ENCODE measurements around the gene DNAH17. TPM values are rescaled to one million over a fixed set of nuclear protein-coding genes. Genes with fewer than 3 reads are reported as not detected.
A peak's percentile ranks its signal among the peaks of the same experiment; 100 is the strongest.

DNAH17 gene
- total and polyA plus RNA-seq, 2 experiments from 2014 or later = 0.64 TPM; not detected in 1

DNA sequence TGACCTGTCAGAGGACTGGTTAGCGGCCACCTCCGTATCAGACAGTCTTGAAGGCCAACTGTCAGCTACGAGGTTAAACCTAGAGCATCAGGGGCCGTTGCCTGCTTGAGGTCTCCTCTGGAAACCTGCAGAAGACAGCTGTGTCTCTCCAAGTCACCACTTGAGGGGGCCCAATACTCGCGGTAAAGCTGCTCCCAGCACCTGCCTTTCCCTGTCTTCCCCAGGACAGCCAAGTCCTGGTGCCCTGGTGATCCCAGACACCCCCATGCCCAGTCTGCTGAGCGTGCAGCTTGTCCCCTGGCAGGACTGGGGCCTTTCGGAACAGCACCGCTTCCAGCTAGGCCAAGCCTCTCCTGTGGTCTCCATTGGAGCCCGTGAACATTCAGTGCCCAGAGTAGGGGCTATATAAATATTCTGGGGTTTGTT lies 80.1 kb downstream of the DNAH17 start:
- H3F3A ChIP-seq (ENCODE audit: insufficient read depth) = no peaks in the 10 kb centered on the region
- in situ Hi-C loops (cut with MboI) = no loop called here
- H3K27ac ChIP-seq = no peak overlapping the region
- no peak overlapping the region for H3K4me2 ChIP-seq (ENCODE audit: unreplicated experiment)
- H3K4me1 ChIP-seq (ENCODE audit: insufficient read depth) = no peaks in the 10 kb centered on the region
- no peak overlapping the region for H2AFZ ChIP-seq
- no peaks in the 10 kb centered on the region for H3K79me2 ChIP-seq (ENCODE audit: insufficient read depth)
- peak; percentile 86 for DNase-seq
- TF ChIP-seq EZH2 (IDR thresholded peaks at IDR 0.05; ENCODE audit: insufficient read depth, poor library complexity, severe bottlenecking) (no peak), EZH2phosphoT487 (IDR thresholded peaks at IDR 0.05; ENCODE audit: insufficient read depth, low read depth) (no peak)
- 12 to 13% methylated on average over 10 of the region's 10 CpGs for WGBS, 2 experiments (ENCODE audit: low coverage in 1 of 2, low lambda C conversion rate in 2 of 2, missing lambda C conversion rate in 2 of 2)
- H3K9me2 ChIP-seq (ENCODE audit: insufficient read depth) = no peaks in the 10 kb centered on the region
- no peaks in the 10 kb centered on the region for H3K9me3 ChIP-seq (ENCODE audit: low read depth)
- 0 out of 2 replicates have a peak, but pooled peaks cover 5% of the 10 kb centered on the region for H3K27me3 ChIP-seq (replicated peaks; ENCODE audit: insufficient read depth)
- H3K36me3 ChIP-seq (ENCODE audit: low read depth) = no peaks in the 10 kb centered on the region
- H3K9ac ChIP-seq = no peak overlapping the region
- no peaks in the 10 kb centered on the region for H4K20me1 ChIP-seq (ENCODE audit: insufficient read depth)
- no peak overlapping the region for H3K4me3 ChIP-seq

GRCh38 chr17:78496311-78496710 lies 80.9 kb downstream of the DNAH17 start:
- Histone ChIP-seq H3K4me2 (ENCODE audit: unreplicated experiment) (no peak overlapping the region), H3K9me3 (ENCODE audit: low read depth) (no peaks in the 10 kb centered on the region), H3K27me3 (replicated peaks; ENCODE audit: insufficient read depth) (0 out of 2 replicates have a peak, but pooled peaks cover 5% of the 10 kb centered on the region), H3K27ac (no peak overlapping the region), H3K4me3 (no peak overlapping the region), H3K9me2 (ENCODE audit: insufficient read depth) (no peaks in the 10 kb centered on the region), H2AFZ (no peak overlapping the region), H3F3A (ENCODE audit: insufficient read depth) (no peaks in the 10 kb centered on the region), H3K4me1 (ENCODE audit: insufficient read depth) (no peaks in the 10 kb centered on the region), H4K20me1 (ENCODE audit: insufficient read depth) (no peaks in the 10 kb centered on the region), H3K36me3 (ENCODE audit: low read depth) (no peaks in the 10 kb centered on the region), H3K9ac (no peak overlapping the region), H3K79me2 (ENCODE audit: insufficient read depth) (no peaks in the 10 kb centered on the region)
- WGBS, 2 experiments (ENCODE audit: low coverage in 1 of 2, low lambda C conversion rate in 2 of 2, missing lambda C conversion rate in 2 of 2) = 38 to 42% methylated on average over 5 to 6 of the region's 6 CpGs
- DNase-seq = no peak
- in situ Hi-C loops (cut with MboI) = no loop called here
- TF ChIP-seq EZH2 (IDR thresholded peaks at IDR 0.05; ENCODE audit: insufficient read depth, poor library complexity, severe bottlenecking) (no peak), EZH2phosphoT487 (IDR thresholded peaks at IDR 0.05; ENCODE audit: insufficient read depth, low read depth) (no peak)

GRCh38 chr17:78495634-78496033 lies 81.6 kb downstream of the DNAH17 start:
- no peak overlapping the region for H2AFZ ChIP-seq
- WGBS, 2 experiments (ENCODE audit: low coverage in 1 of 2, low lambda C conversion rate in 2 of 2, missing lambda C conversion rate in 2 of 2) = 81 to 83% methylated on average over 14 of the region's 14 CpGs
- in situ Hi-C loops (cut with MboI) = no loop called here

GRCh38 chr17:78494696-78495330 lies 82.4 kb downstream of the DNAH17 start:
- WGBS, 2 experiments (ENCODE audit: low coverage in 1 of 2, low lambda C conversion rate in 2 of 2, missing lambda C conversion rate in 2 of 2) = 81% methylated on average over 21 to 22 of the region's 22 CpGs
- no peak for DNase-seq
- no peaks in the 10 kb centered on the region for H4K20me1 ChIP-seq (ENCODE audit: insufficient read depth)
- H3K4me2 ChIP-seq (ENCODE audit: unreplicated experiment) = no peak overlapping the region
- H3K9me2 ChIP-seq (ENCODE audit: insufficient read depth) = no peaks in the 10 kb centered on the region
- H3K9ac ChIP-seq = no peak overlapping the region
- no peaks in the 10 kb centered on the region for H3F3A ChIP-seq (ENCODE audit: insufficient read depth)
- H3K4me3 ChIP-seq = no peak overlapping the region
- no peaks in the 10 kb centered on the region for H3K4me1 ChIP-seq (ENCODE audit: insufficient read depth)
- H3K9me3 ChIP-seq (ENCODE audit: low read depth) = no peaks in the 10 kb centered on the region
- TF ChIP-seq EZH2phosphoT487 (IDR thresholded peaks at IDR 0.05; ENCODE audit: insufficient read depth, low read depth) (no peak), EZH2 (IDR thresholded peaks at IDR 0.05; ENCODE audit: insufficient read depth, poor library complexity, severe bottlenecking) (no peak)
- in situ Hi-C loops (cut with MboI) = no loop called here
- no peaks in the 10 kb centered on the region for H3K79me2 ChIP-seq (ENCODE audit: insufficient read depth)
- H2AFZ ChIP-seq = no peak overlapping the region
- 0 out of 2 replicates have a peak, but pooled peaks cover 5% of the 10 kb centered on the region for H3K27me3 ChIP-seq (replicated peaks; ENCODE audit: insufficient read depth)
- H3K36me3 ChIP-seq (ENCODE audit: low read depth) = no peaks in the 10 kb centered on the region
- no peak overlapping the region for H3K27ac ChIP-seq

More at GRCh38 chr17:78495634-78496033, 81.6 kb downstream of the DNAH17 start:
- TF ChIP-seq EZH2phosphoT487 (IDR thresholded peaks at IDR 0.05; ENCODE audit: insufficient read depth, low read depth) (no peak), EZH2 (IDR thresholded peaks at IDR 0.05; ENCODE audit: insufficient read depth, poor library complexity, severe bottlenecking) (no peak)
- no peak for DNase-seq
- Histone ChIP-seq H3K27me3 (replicated peaks; ENCODE audit: insufficient read depth) (0 out of 2 replicates have a peak, but pooled peaks cover 5% of the 10 kb centered on the region), H4K20me1 (ENCODE audit: insufficient read depth) (no peaks in the 10 kb centered on the region), H3K4me1 (ENCODE audit: insufficient read depth) (no peaks in the 10 kb centered on the region), H3K36me3 (ENCODE audit: low read depth) (no peaks in the 10 kb centered on the region), H3K9me3 (ENCODE audit: low read depth) (no peaks in the 10 kb centered on the region), H3K9ac (no peak overlapping the region), H3K4me2 (ENCODE audit: unreplicated experiment) (no peak overlapping the region), H3F3A (ENCODE audit: insufficient read depth) (no peaks in the 10 kb centered on the region), H3K9me2 (ENCODE audit: insufficient read depth) (no peaks in the 10 kb centered on the region), H3K79me2 (ENCODE audit: insufficient read depth) (no peaks in the 10 kb centered on the region), H3K4me3 (no peak overlapping the region), H3K27ac (no peak overlapping the region)
